H1 (cell line): ENCODE measurements around the gene NEURL1. TPM values are rescaled to one million over a fixed set of nuclear protein-coding genes. Genes with fewer than 3 reads are reported as not detected.
A peak's percentile ranks its signal among the peaks of the same experiment; 100 is the strongest.

Source experiments
- CTCF ChIA-PET: fragments of 300-600 bp; sonication (Branson Sonifier 250); formaldehyde crosslinking; loops from one replicate; lab custom pipeline; 2021; ENCODE audit not compliant: partially characterized antibody; lab: Charles Lee
- POLR2A ChIA-PET: fragments of 300-600 bp; sonication (Branson Sonifier 250); formaldehyde crosslinking; loops from one replicate; lab custom pipeline; 2021; ENCODE audit warnings: inconsistent platforms; ENCODE audit not compliant: partially characterized antibody; lab: Charles Lee
- DNase-seq, 2 experiments: peaks; one replicate each; pipeline versions ENCODE4 v3.0.0 to v3.0.0-alpha.2; 2010 to 2022; ENCODE audit warnings: low spot score in 2 of 2, low read depth in 1 of 2, mixed read lengths in 1 of 2
- FAIRE-seq: peaks from 2 replicates; lab custom pipeline; 2011; peaks lifted over from hg19 to GRCh38; lab: Jason Lieb, UNC
- H2AFZ ChIP-seq: 2 replicates; pipeline ENCODE4 v1.8.1; 2012; ENCODE audit warnings: low read length, inconsistent platforms
- H2AK5ac ChIP-seq: 2 replicates; pipeline ENCODE4 v1.6.1; 2013; ENCODE audit warnings: low read depth, low read length
- H2BK120ac ChIP-seq: replicated peaks from 2 replicates; pipeline ENCODE3; 2013; ENCODE audit warnings: low read depth, low read length, inconsistent platforms
- H2BK12ac ChIP-seq: 2 replicates; pipeline ENCODE4 v1.6.1; 2013; ENCODE audit warnings: low read depth, low read length
- H2BK15ac ChIP-seq: 2 replicates; pipeline ENCODE4 v1.6.1; 2013; ENCODE audit warnings: low read length
- H2BK20ac ChIP-seq: 2 replicates; pipeline ENCODE4 v1.6.1; 2013; ENCODE audit warnings: low read length
- H2BK5ac ChIP-seq: 2 replicates; pipeline ENCODE4 v1.6.1; 2013; ENCODE audit warnings: low read depth, low read length
- H3K14ac ChIP-seq: 2 replicates; pipeline ENCODE4 v1.6.1; 2013; ENCODE audit warnings: inconsistent platforms; ENCODE audit not compliant: insufficient read length
- H3K18ac ChIP-seq: 2 replicates; pipeline ENCODE4 v1.6.1; 2013; ENCODE audit warnings: low read length; ENCODE audit errors: extremely low read depth
- H3K23ac ChIP-seq: 2 replicates; pipeline ENCODE4 v1.6.1; 2013; ENCODE audit warnings: inconsistent platforms; ENCODE audit not compliant: insufficient read length
- H3K23me2 ChIP-seq: 2 replicates; pipeline ENCODE4 v1.6.1; 2013; ENCODE audit warnings: low read depth, low read length
- H3K27ac ChIP-seq: 2 replicates; pipeline ENCODE4 v1.6.1; 2011; ENCODE audit warnings: low read depth, low read length, inconsistent platforms
- H3K27me3 ChIP-seq, 4 experiments: replicated peaks in 1 of 4; 1 replicate in 1 of 4; 2 replicates in 3 of 4; pipeline versions ENCODE4 v1.6.1 to v1.8.1; 2011 to 2013; ENCODE audit warnings: low read length in 3 of 4, mild to moderate bottlenecking in 3 of 4, inconsistent platforms in 2 of 4, mixed read lengths in 2 of 4, moderate library complexity in 1 of 4; ENCODE audit not compliant: control insufficient read depth in 3 of 4, insufficient read depth in 3 of 4; ENCODE audit errors: extremely low read depth in 1 of 4
- H3K36me3 ChIP-seq, 4 experiments: 2 replicates each; pipeline versions ENCODE4 v1.6.1 to v1.8.1; 2011 to 2013; ENCODE audit warnings: mild to moderate bottlenecking in 4 of 4, low read length in 3 of 4, moderate library complexity in 2 of 4, control low read depth in 1 of 4, inconsistent platforms in 1 of 4; ENCODE audit not compliant: insufficient read depth in 4 of 4, control insufficient read depth in 2 of 4
- H3K4ac ChIP-seq: replicated peaks from 2 replicates; pipeline ENCODE3; 2013; ENCODE audit warnings: low read length, low read depth, mixed read lengths, inconsistent platforms; ENCODE audit not compliant: insufficient read length
- H3K4me1 ChIP-seq, 4 experiments: replicated peaks in 1 of 4; 1 replicate in 1 of 4; 2 replicates in 3 of 4; pipeline versions ENCODE4 v1.6.1 to v1.8.1; 2011 to 2013; ENCODE audit warnings: low read length in 3 of 4, inconsistent platforms in 2 of 4, mixed read lengths in 1 of 4; ENCODE audit not compliant: insufficient read depth in 4 of 4, control insufficient read depth in 3 of 4
- H3K4me2 ChIP-seq, 2 experiments: 2 replicates each; pipeline versions ENCODE4 v1.6.1 to v1.8.1; 2011 to 2013; ENCODE audit warnings: low read depth in 2 of 2, low read length in 2 of 2, control low read depth in 1 of 2, inconsistent platforms in 1 of 2, mild to moderate bottlenecking in 1 of 2; ENCODE audit not compliant: insufficient read depth in 1 of 2
- H3K4me3 ChIP-seq, 4 experiments: fragments of 200-600, 300-600 bp in 1 of 4; sonication (generic), shearing (Covaris generic), sonication (Bioruptor Twin) in 1 of 4; 2 replicates each; pipeline versions ENCODE4 v1.5.1 to v1.8.1; 2011 to 2016; ENCODE audit warnings: low read length in 4 of 4, low read depth in 3 of 4, control low read depth in 2 of 4, inconsistent platforms in 2 of 4, mild to moderate bottlenecking in 2 of 4, mixed read lengths in 1 of 4, moderate library complexity in 1 of 4; ENCODE audit not compliant: insufficient read depth in 2 of 4; ENCODE audit errors: extremely low read depth in 1 of 4
- H3K56ac ChIP-seq: replicated peaks from 2 replicates; pipeline ENCODE3; 2013; ENCODE audit warnings: low read depth, mild to moderate bottlenecking, mixed read lengths, low read length, inconsistent platforms; ENCODE audit not compliant: insufficient read length
- H3K79me1 ChIP-seq: 2 replicates; pipeline ENCODE4 v1.6.1; 2013; ENCODE audit warnings: low read depth, low read length, control low read depth
- H3K79me2 ChIP-seq, 2 experiments: 2 replicates each; pipeline versions ENCODE4 v1.6.1 to v1.8.1; 2012 to 2013; ENCODE audit warnings: low read length in 2 of 2, mild to moderate bottlenecking in 2 of 2, inconsistent platforms in 1 of 2; ENCODE audit not compliant: insufficient read depth in 2 of 2, control insufficient read depth in 1 of 2
- H3K9ac ChIP-seq, 4 experiments: replicated peaks in 1 of 4; 1 replicate in 1 of 4; 2 replicates in 3 of 4; pipeline versions ENCODE4 v1.6.1 to v1.8.1; 2011 to 2013; ENCODE audit warnings: low read depth in 3 of 4, low read length in 3 of 4, control low read depth in 2 of 4, mild to moderate bottlenecking in 2 of 4, moderate library complexity in 2 of 4, inconsistent platforms in 1 of 4; ENCODE audit errors: extremely low read depth in 1 of 4
- H3K9me3 ChIP-seq, 2 experiments: 2 replicates each; pipeline versions ENCODE4 v1.6.1 to v1.8.1; 2012 to 2013; ENCODE audit warnings: mild to moderate bottlenecking in 2 of 2, moderate library complexity in 2 of 2, control low read depth in 1 of 2, inconsistent platforms in 1 of 2, low read depth in 1 of 2, low read length in 1 of 2, mixed read lengths in 1 of 2; ENCODE audit not compliant: insufficient read depth in 2 of 2
- H4K20me1 ChIP-seq, 2 experiments: replicated peaks in 1 of 2; 2 replicates each; pipeline versions ENCODE3 to v1.8.1; 2011 to 2013; ENCODE audit warnings: inconsistent platforms in 2 of 2, low read length in 2 of 2, mild to moderate bottlenecking in 1 of 2; ENCODE audit not compliant: insufficient read depth in 2 of 2, control insufficient read depth in 1 of 2
- H4K5ac ChIP-seq: 2 replicates; pipeline ENCODE4 v1.6.1; 2013; ENCODE audit warnings: low read length, low read depth, mixed read lengths, inconsistent platforms; ENCODE audit not compliant: insufficient read length
- H4K8ac ChIP-seq: 2 replicates; pipeline ENCODE4 v1.8.0; 2013; ENCODE audit warnings: mild to moderate bottlenecking, moderate library complexity, low read length, inconsistent platforms; ENCODE audit not compliant: insufficient read depth; ENCODE audit errors: extremely low read depth
- H4K91ac ChIP-seq: replicated peaks from 2 replicates; pipeline ENCODE3; 2013; ENCODE audit warnings: low read length, mixed read lengths, inconsistent platforms; ENCODE audit not compliant: insufficient read length
- ATF2 ChIP-seq: IDR thresholded peaks from 2 replicates; pipeline ENCODE4 v1.6.1; 2012; ENCODE audit warnings: low read length, inconsistent platforms
- CTBP2 ChIP-seq: IDR thresholded peaks from 2 replicates; pipeline ENCODE4 v1.7.0; 2011; ENCODE audit warnings: borderline replicate concordance, mild to moderate bottlenecking, moderate library complexity, mixed read lengths, low read length; ENCODE audit not compliant: insufficient read depth, insufficient read length
- CTCF ChIP-seq, 3 experiments: IDR thresholded peaks; 1 replicate in 2 of 3; 2 replicates in 1 of 3; pipeline versions ENCODE4 v1.5.1 to v1.6.1; 2011; ENCODE audit warnings: low read length in 3 of 3, mild to moderate bottlenecking in 3 of 3, inconsistent platforms in 2 of 3, low read depth in 1 of 3, moderate library complexity in 1 of 3; ENCODE audit not compliant: insufficient read depth in 1 of 3; ENCODE audit errors: control extremely low read depth in 1 of 3
- KDM5A ChIP-seq: fragments of 200-600 bp; IDR thresholded peaks from 2 replicates; pipeline ENCODE4 v1.7.1; 2012; ENCODE audit warnings: mild to moderate bottlenecking, low read length, inconsistent platforms, mixed read lengths
- PHF8 ChIP-seq: fragments of 200-600 bp; sonication (generic); conservative IDR thresholded peaks from 2 replicates; pipeline ENCODE4 v1.7.1; 2012; ENCODE audit warnings: low read depth, mild to moderate bottlenecking, inconsistent platforms, low read length, moderate library complexity
- SIN3A ChIP-seq, 2 experiments: IDR thresholded peaks in 1 of 2; conservative IDR thresholded peaks in 1 of 2; 2 replicates each; pipeline ENCODE4 v1.6.1; 2011 to 2012; ENCODE audit warnings: low read length in 2 of 2, improper control_type of control experiment in 1 of 2, low read depth in 1 of 2, mild to moderate bottlenecking in 1 of 2
- WGBS, 2 experiments: shearing (Covaris generic) in 1 of 2; methylation state at CpG; one replicate each; pipeline versions ENCODE4 v1.1.6 to v1.1.7; 2013 to 2015; ENCODE audit warnings: low lambda C conversion rate in 2 of 2, mixed read lengths in 2 of 2, inconsistent platforms in 1 of 2, low coverage in 1 of 2, missing lambda C conversion rate in 1 of 2; ENCODE audit not compliant: insufficient replicate concordance in 2 of 2, insufficient coverage in 1 of 2, insufficient read length in 1 of 2; ENCODE audit errors: extremely low coverage in 1 of 2, missing lambda C conversion rate in 1 of 2; 5-methylcytosine and 5-hydroxymethylcytosine counted together
- polyA plus RNA-seq, 7 experiments: library from polyadenylated mRNA; depleted of rRNA in 3 of 7; stranded (reverse) in 5 of 7; unstranded in 2 of 7; fragments of >200 nt in 5 of 7; fragments of 200-250 nt in 2 of 7; gene quantifications; 1 replicate in 5 of 7; 2 replicates in 1 of 7; 4 replicates in 1 of 7; pipeline versions ENCODE4 v1.2.1 to v1.2.3, GENCODE V29; 2011 to 2013; ENCODE audit warnings: missing spikeins in 2 of 7, mixed read lengths in 2 of 7
- total RNA-seq: library from RNA; stranded (reverse); fragmentation: NEBNext Ultra II Directional; extraction: Animal tissue kit (Norgen Biotek cat#: 25700); gene quantifications from 2 replicates; pipeline ENCODE4 v1.2.1, GENCODE V29; 2021

NEURL1 gene
- total and polyA plus RNA-seq, 2 of the 8 experiments (the other 6 are each of a cell fraction or from before 2014, with no cell fraction given): 0.54 to 0.58 TPM

- Histone ChIP-seq H2BK20ac (no peak overlapping the region), H2BK15ac (no peak overlapping the region), H3K23ac (no peak overlapping the region), H2BK12ac (0 out of 2 replicates have a peak overlapping the region, but pooled peaks have one; percentile 19), H2BK5ac (no peak overlapping the region), H3K36me3 (no peaks in the 10 kb centered on the region), H3K9ac (no peak overlapping the region), H3K79me2 (no peaks in the 10 kb centered on the region), H3K4ac (no peak overlapping the region), H2AFZ (peak overlapping the region; percentile 80), H3K4me3 (peak overlapping the region; percentile 35 to 63 (median 39)), H4K91ac (no peak overlapping the region), H2BK120ac (no peak overlapping the region), H4K5ac (no peak overlapping the region), H3K18ac (no peak overlapping the region), H3K9me3 (no peaks in the 10 kb centered on the region), H3K27ac (no peak overlapping the region), H3K4me1 (peaks cover 0 to 6% (median 0%) of the 10 kb centered on the region in 4 experiments; a peak in 3 of 7 replicates), H3K56ac (no peak overlapping the region), H4K8ac (no peak overlapping the region), H3K23me2 (peaks cover 3% of the 10 kb centered on the region; the same call in 1 of the 2 replicates), H4K20me1 (peaks cover 0 to under 1% of the 10 kb centered on the region in 2 experiments), H3K27me3 (peaks cover 0 to 13% (median 10%) of the 10 kb centered on the region in 4 experiments; a peak in 5 of 7 replicates), H3K14ac (no peak overlapping the region), H2AK5ac (no peak overlapping the region), H3K4me2 (peak overlapping the region; percentile 71 to 81), H3K79me1 (no peaks in the 10 kb centered on the region)
- DNase-seq: peak in 1 of 2 experiments; percentile 64
- POLR2A ChIA-PET: no interaction called here
- CTCF ChIA-PET: interaction anchor here (1.6 to 3.1 kb wide), 5 partner anchors 9 to 62 kb away, joined by 4 to 14 read pairs (median 10); partner anchors contain the start of gene NEURL1
- no peak for FAIRE-seq
- 27% methylated on average over 15 of the region's 44 CpGs; no CpG with 5 or more reads in 1 of the 2 experiments for WGBS, 2 experiments
- TF ChIP-seq KDM5A (no peak), CTBP2 (no peak), PHF8 (no peak), ATF2 (no peak), SIN3A (conservative IDR thresholded peaks at IDR 0.05 in 1 of 2, IDR thresholded peaks at IDR 0.05 in 1 of 2; ENCODE audit: low read depth in 1 of 2, low read length in 2 of 2) (0 out of 4 replicates have a peak, but pooled peaks of 1 of the 2 experiments have one; percentile 42), CTCF (IDR thresholded peaks at IDR 0.05; ENCODE audit: control extremely low read depth in 1 of 3, insufficient read depth in 1 of 3, low read depth in 1 of 3, low read length in 3 of 3) (no peak)
Measured at GRCh38 chr10:103554488-103555324, 61.2 kb downstream of the NEURL1 start.
